ENCODE results near the gene AMBRA1.

DNA sequence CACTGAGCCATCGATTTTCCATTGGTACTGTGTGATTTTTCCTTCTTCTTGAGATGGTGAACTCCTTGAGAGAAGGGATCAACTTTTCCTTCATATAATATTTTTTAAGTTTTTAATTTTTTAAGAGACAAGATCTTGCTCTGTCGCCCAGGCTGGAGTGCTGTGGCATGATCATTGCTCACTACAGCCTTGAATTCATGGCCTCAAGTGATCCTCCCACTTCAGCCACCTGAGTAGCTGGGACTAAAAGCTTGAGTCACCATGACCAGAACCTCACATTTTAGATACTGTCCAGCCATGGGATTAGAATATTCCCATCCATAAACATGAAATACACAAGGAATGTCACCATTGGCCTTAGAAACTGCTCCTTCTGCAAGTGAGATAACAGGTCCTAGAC lies 135.3 kb downstream of the AMBRA1 start:
- TF ChIP-seq, protein P1, sequence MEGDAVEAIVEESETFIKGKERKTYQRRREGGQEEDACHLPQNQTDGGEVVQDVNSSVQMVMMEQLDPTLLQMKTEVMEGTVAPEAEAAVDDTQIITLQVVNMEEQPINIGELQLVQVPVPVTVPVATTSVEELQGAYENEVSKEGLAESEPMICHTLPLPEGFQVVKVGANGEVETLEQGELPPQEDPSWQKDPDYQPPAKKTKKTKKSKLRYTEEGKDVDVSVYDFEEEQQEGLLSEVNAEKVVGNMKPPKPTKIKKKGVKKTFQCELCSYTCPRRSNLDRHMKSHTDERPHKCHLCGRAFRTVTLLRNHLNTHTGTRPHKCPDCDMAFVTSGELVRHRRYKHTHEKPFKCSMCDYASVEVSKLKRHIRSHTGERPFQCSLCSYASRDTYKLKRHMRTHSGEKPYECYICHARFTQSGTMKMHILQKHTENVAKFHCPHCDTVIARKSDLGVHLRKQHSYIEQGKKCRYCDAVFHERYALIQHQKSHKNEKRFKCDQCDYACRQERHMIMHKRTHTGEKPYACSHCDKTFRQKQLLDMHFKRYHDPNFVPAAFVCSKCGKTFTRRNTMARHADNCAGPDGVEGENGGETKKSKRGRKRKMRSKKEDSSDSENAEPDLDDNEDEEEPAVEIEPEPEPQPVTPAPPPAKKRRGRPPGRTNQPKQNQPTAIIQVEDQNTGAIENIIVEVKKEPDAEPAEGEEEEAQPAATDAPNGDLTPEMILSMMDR (IDR thresholded peaks at IDR 0.05): no peak
- TF ChIP-seq EP300 (IDR thresholded peaks at IDR 0.05; ENCODE audit: low read depth) (no peak), POLR2A (IDR thresholded peaks at IDR 0.05) (no peak), POLR2AphosphoS5 (IDR thresholded peaks at IDR 0.05) (no peak)

Measured in transverse colon (tissue), 4 donors.